Activated T-helper 1 cell treated with Interleukin-2 at 50 U/mL for 16 hours (primary cell): ENCODE results near the gene NQO2.
A peak's percentile ranks its signal among the peaks of the same experiment; 100 is the strongest.
"Not testable (repeated sequence)": the region's sequence is repeated elsewhere in the genome, so short reads cannot be mapped to it uniquely, and the experiment has no call there.

ENCODE experiments used
- DNase-seq: peaks from one replicate; pipeline ENCODE4 v3.0.0-alpha.2; 2020; ENCODE audit warnings: low read depth

NQO2 gene

DNA sequence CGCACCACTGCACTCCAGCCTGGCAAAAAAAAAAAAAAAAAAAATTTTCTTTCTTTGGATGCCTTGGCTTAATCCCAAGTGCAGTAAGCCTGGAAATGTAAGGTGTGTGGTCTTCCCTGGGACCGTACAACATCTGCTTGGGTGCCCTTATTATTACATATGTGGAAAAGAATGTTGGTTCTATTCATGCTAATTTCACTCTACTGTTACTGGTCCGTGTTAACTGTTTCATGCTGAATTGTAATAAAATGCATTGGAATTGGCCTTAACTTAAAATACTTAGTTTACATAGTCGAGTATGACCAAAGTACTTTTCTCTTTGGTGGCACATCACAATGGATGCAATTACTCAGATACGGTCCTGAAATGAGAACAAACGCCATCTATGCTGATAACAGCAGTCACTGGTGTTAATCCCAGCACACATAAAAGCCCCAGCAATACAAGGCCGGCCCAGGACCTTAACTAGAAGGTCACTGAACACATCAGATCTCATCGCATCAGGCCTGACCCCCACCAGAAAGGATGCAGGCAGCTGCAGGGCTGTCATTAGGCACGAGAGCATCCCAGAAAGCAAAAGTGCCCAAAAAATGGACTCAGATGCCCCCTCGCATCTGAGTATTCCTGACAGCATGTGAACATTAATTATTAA, 29.5 kb upstream of the NQO2 start:
- DNase-seq = no peak

DNA sequence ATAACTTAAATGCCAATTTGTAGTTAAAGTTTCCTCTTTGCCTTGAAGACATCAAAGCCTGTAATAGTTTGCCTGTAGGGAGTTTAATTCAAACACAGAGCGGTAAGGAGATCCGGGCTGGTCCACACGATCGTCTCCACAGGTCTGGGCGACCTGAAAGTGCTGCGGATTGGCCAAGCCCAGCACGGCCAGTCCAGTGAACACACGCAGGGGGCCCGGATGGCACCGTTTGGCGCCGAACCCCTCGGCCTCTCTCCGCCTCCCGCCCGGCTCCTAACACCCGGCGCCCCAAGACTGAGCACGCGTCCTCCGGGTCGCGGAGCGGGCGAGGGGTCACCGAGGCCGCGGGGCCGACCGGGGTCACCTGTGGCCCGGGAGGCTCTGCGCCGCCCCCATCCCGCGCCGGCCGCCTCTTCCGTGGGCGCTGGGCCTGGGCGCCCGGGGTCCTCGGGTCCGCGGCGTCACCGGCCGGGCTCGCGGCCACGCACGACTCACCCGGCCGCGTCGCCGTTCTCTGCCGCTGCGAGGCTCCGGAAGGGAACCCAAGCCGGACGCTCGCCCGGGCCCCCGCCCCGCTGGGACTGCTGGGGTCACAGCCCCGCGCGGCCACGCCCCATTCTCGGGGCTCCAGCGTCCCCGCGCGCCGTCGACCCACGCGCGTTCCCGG, 28.8 kb upstream of the NQO2 start:
- DNase-seq = peak; percentile 48

DNA sequence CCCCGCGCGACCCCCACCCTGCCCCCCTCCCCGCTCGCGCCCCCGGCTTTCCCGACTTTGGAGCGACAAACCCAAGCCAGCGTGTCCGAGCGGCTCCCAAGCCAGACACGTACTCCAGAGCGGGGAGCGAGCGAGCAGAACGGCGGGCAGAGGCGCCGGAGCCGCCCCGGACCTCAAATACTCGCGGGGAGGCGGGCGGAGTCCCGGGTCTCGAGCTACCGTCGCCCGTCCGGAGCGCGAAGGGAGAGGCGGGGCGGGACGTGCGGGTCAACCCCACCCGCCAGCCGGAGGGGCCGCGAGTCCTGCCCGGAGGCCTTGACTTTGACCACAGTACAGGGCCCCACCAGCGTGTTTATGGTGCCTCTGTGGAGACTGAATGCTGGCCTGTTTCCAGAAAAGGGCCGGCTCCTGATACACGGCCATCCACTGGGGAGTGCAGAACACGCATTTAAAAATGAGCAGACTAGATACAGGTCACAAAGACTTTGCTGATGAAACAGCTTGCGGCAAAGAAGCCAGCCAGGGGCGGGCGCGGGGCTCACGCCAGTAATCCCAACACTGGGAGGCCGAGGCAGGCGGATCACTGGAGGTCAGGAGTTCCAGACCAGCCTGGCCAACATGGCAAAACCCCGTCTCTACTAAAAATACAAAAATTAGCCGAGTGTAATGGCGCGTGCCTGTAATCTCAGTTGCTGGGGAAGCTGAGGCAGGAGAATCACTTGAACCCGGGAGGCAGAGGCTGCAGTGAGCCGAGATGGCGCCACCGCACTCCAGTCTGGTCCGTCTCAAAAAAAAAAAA, 28.1 kb upstream of the NQO2 start, which contains the start of gene SERPINB6:
Gene SERPINB6 (minus strand): TSS at position 148 of the 799 bp plus-strand sequence. CDS start 12,235 bp downstream, outside the sequence.
- peak; percentile 18 for DNase-seq

DNA sequence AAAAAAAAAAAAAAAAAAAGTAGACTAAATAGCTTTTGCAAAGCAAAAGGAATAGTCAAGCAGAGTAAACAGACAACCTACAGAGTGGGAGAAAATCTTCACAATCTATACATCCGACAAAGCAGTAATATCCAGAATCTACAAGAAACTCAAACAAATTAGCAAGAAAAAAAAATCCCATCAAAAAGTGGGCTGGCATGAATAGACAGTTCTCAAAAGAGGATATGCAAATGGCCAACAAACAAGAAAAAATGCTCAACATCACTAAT, 27.5 kb upstream of the NQO2 start:
- not testable (repeated sequence) for DNase-seq

DNA sequence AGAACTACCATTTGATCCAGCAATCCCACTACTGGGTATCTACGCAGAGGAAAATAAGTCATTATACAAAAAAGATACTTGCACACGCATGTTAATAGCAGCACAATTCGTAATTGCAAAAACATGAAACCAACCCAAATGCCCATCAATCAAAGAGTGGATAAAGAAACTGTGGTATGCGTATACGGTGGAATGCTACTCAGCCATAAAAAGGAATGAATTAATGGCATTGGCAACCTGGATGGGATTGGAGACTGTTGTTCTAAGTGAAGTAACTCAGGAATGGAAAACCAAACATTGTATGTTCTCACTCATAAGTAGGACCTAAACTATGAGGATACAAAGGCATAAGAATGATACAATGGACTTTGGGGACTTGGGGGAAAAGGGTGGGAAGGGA, 27.0 kb upstream of the NQO2 start:
- not testable (repeated sequence) for DNase-seq

DNA sequence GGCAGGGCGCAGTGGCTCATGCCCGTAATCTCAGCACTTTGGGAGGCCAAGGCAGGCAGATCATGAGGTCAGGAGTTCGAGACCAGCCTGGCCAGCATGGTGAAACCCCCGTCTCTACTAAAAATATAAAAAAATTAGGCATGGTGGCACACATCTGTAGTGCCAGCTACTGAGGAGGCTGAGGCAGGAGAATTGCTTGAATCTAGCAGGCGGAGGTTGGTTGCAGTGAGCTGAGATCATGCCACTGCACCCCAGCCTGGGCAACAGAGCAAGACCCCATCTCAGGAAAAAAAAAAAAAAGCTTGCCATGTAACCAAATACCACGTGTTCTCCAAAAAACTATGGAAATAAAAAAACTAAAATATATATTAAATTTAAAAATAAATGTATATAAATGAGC, 26.5 kb upstream of the NQO2 start:
- not testable (repeated sequence) for DNase-seq

DNA sequence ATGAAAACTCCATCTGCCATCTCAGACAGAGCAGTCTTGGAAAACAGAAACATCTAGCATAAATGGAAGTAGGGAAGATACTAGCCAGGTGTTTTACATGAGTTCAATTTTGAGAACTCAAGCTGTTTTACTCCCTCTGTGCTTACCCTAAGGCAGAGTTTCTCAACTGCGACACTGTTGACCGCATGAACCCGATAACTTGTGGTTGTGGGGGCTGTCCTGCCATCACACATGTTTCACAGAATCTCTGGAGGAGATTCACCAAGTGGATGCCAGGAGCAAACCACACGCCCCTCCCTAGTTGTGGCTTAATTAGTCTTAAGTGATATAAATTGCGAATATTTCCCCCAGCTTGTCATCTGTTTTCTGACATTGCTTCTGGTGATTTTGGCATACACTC, 26.0 kb upstream of the NQO2 start:
- DNase-seq = no peak

DNA sequence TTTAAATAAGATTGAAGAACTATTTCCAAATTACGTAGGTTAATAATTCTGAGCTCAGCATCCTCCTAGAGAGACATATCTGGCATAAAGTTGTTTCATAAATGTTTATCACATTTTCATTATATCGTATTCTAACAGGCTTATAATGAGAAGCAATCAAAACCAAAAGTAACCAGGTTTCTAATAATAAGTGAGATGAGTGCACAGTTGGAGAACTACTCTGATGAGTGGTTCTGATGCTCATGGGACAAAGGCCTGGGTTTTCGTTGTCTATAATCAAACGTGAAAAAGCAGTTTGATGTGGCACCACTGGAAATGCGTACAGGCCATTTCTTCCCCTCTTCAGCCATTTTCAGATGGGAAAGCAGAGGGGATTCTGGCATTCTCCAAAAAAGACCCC, 23.6 kb upstream of the NQO2 start:
- no peak for DNase-seq

DNA sequence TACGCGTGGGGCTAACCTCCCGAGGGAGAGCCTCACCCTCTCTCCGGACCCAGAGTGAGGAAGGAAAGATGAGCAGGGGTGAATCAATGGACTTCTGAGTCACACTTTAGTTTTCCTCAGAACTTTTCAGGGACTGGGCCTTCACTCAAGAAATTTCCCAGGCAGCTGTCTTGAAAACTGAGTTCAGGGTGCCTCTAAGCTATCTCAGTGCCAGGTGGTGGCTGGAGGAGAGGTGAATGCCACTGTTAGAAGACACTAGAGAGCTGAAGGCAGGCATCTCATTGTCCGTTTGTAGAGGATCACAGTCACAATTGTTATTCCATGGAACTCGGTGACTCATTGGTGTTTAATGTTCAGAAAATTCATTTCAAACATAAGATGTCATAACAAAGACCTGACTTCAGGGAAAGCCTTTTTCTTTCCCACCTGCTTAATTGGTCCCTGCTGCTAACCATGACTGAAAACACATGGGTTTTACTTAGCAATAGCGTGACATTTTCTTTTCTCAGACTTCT, 23.1 kb upstream of the NQO2 start:
- no peak for DNase-seq

DNA sequence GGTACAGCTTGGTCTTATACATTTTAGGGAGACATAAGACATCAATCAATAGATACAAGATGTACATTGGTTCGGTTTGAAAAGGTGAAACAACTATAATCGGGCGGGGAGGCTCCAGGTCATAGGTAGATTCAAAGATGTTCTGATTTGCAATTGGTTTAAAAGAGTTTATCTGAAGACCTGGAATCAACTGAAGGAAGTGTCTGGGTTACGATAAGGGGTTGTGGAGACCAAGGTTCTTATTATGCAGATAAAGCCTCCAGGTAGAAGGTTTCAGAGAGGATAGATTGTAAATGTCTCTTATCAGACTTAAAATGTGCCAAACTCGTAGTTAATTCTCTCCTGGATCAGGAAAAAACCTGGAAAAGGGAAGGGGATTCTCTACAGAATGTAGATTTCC, 22.4 kb upstream of the NQO2 start:
- DNase-seq = no peak

DNA sequence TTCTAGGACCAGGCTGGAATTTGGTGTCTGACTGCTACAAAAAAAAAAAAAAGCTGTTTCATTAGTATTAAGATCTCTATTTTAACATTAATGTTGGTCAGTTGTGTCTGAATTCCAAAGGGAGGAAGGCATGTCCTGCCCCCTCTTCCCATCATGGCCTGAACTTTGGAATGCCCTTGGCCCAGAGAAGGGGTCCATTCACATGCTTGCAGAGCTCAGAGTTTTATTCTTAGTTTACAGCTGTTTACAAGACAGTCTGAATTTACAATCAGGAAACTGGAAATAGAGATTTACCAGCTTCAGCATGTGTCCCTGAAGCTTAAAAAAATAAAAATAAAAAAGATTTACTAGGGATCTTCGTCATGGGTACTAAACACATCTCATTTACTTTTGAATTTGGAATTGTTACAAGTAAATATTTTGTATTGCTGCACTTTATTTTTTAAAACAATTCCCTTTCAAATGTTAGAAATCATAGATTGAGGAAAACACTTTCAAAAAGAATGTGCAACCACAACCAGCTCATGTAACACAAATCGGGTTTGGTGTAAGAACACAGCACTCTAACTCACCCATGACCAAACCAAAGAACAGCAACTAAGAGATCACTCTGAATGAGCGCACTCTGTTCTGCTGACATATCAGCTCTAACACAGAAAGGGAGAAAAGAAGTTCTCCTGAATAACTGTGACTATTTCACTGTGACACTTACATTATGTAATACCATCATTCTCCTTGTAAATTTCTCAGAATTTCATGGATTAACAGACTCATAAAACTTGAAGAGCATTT, 21.7 kb upstream of the NQO2 start:
- DNase-seq = no peak

DNA sequence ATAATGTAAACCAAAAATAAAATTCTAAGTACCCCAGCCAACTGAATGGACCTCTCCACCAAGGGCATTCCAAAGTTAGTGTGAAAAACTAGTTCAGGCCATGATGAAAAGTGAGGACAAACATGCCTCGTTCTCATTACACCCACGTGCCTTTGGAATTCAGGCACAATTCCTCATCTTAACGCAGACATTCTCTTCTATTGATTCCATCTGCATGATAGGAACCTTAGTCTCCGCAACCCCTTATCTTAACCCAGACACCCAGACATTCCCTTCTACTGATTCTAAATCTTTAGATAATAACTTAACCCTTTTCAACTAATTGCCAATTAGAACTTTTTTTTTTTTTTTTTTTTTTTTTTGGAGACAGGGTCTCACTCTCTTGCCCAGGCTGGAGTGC, 20.8 kb upstream of the NQO2 start:
- no peak for DNase-seq

DNA sequence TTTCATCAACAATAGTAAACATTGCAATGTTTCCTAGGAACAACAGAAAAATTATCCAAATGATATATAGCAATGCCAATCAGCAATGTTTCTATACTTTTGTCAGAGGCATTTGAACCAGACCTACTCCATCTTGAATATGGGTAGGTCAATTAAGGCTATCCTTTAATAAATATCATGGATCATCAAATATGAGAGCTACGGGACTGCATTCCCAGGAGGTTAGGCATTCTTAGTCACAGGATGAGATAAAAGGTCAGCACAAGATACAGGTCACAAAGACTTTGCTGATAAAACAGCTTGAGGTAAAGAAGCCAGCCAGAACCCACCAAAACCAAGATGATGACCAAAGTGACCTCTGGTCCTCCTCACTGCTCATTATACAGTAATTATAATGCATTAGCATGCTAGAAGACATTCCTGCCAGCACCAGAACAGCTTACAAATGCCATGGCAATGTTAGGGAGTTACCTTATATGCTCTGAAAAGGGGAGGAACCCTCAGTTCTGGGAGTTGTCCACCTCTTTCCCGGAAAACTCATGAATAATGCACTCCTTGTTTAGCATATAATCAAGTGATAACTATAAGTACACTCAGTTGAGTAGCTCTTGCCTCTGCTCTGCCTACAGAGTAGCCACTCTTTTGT, 19.8 kb upstream of the NQO2 start:
- DNase-seq = no peak

DNA sequence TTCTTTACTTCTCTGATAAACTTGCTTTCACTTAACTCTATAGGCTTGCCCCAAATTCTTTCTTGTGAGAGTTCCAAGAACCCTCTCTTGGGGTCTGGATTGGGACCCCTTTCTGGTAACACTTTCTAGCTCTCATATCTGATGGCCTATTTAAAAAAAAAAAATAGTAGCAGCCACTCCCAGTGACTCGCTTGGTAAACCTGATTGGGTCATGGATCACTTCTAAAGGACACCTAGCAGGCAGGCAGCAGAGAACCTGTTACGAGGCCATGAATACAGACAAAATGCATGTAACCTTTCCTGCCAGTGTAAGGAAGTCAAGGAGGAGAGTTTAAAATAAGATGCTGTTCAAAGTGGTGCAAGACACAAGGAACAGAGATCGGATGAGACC, 19.2 kb upstream of the NQO2 start:
- DNase-seq = no peak

DNA sequence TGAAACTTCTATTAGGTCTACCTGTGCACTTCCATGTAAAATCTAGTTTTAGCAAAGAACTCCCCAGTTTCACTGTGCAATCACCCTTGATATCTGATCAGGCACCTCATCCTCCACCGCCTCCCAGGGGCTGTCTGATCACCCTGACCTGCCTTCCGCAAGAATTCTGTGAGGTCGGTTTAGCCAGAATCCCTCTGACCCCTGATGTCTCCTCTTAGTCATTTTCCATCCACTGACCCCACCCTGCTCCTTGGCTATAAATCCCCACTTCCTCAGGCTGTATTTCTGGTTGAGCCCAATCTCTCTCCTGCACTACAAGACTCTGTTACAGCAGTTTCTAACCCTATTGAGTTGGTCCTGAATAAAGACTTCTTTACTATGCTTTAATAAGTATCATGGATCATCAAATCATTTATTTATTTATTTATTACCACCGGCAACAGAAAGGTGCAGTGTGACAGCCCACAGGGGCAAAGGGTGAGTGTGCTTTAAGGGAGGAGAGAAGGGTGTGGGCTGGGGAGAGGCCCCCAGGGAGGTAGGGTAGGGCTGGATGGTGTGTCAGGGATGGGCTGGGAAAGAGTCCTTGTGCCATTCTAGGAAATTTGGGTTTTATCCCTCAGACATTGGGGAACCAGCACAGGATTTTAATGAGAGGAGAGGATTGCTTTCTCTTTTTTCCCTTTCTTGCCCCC, 17.1 kb upstream of the NQO2 start:
- DNase-seq = no peak

DNA sequence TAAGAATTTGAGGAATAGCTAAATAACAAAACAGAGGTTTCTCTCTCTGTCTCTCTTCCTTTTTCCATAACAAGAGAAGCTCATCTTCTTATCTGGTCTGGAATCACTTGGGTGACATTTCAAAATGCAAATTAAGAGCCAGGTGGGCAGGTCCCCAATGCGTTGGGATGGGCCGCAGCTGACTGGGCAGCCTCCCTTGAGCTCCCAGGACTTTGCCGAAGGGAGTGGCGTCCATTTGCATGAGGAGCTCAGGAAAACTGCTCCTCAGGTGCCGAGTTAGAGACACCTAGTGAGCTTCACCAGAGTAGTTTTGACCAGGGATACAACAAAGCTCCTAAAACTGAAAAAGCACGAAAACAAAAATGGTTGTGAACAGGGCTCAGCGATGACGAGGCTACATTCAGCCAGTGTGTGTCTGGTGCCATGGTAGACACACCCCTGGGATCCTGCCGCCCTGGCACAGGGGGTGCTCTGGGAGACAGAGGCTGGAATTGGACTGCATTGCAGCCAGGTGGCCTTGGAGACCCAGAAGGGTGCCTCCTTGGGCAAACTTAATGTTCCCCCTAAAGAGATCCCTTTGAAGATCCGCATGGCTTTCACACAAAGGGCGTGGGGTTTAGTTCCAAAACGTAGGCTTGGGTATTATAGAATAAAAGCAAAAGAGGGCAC, 14.8 kb upstream of the NQO2 start:
- no peak for DNase-seq

DNA sequence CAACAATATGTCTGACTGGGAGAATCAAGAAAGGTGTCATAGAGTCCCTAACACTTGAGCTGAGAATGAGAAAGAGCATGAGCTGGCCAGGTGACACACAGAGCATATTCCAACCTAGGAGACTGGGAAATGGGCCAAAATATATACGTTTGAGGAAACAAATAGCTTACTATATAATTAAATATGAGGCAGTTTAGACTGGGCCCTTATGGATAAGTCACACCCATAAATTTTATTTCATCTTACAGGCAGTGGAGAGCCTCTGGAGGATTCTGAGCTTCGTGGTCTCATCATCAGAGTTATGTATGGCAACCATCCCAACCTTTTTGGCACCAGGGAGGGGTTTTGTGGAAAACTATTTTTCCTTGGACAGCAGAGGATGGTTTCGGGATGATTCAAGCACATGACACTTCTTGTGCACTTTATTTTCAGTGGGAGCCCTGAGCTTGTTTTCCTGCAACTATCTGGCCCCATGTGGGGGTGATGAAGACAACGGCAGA, 12.9 kb upstream of the NQO2 start:
- DNase-seq = no peak

DNA sequence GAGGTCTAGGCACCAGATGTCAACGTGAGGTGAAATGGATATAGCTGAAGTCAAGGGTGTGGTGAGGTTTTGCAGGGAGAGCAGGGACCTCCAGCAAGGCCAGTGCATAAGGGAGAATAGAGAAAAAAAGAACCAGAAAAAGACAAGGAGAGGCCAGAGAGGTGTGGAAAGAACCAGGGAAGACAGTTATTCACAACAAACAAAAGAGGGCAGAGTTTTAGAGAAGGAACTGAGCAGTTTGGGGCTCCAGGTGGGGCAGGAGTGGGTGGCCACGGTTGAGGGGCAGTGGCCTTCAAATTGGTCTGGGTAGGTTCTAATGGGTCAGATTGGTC, 11.6 kb upstream of the NQO2 start:
- no peak for DNase-seq

DNA sequence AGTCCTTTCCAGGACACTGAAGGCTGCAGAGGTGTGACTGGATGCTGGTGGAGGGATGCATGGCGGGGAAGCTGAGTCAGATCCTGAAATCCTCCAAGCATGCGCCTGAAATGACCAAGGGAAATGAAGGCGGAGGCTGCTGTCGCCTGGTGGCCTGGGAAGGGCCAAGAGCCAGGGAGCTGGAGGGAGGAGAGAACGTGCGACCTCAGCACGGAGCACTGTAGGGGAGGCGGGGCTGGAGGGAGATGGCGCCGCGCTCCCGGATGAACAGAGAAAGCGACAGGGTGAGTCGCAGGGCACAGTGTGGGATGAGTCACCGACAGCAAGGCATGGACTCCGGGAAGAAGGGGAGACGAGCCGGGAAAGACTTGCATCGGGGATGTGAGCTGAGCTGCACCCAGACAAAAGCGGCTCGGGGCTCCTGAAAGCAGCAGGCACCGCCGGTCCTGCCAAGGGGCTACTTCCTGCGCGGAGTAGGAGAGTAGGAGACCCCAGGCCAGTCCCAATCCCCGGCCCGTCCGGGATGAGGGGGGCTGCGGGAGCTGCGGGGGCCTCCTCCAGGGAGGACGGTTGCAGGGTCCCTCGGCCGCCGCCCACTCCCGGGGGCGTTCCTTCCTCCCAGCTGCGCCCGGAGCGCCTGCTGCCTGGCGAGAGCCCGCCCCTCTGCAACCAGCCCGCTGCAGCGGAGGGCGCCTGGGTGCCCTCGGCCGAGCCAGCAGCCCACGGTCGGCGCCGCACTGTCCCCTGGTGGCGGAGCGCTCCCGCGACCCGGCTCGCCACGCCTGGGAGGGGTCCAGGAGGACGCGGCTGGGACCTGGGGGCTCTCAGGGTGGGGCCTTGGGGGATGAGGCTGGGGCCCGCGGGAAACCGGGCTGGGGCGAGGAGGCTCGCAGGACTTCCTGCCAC, 11.0 kb upstream of the NQO2 start:
- DNase-seq = peak; percentile 65
